Suprapubic skin (tissue), 3 donors: ENCODE measurements around the gene MYO18B.

Source experiments
- CTCF ChIP-seq, 2 donors: fragments of 200-600 bp in 1 of 2; fragments of 450-650 bp in 1 of 2; sonication (generic) in 1 of 2; IDR thresholded peaks; one replicate each; pipeline ENCODE4 v1.5.1; 2016 to 2019; ENCODE audit warnings: antibody characterized with exemption in 2 of 2, mild to moderate bottlenecking in 1 of 2, moderate library complexity in 1 of 2
- EP300 ChIP-seq: sonication (generic); formaldehyde crosslinking; IDR thresholded peaks from one replicate; pipeline ENCODE4 v1.6.1; 2017; ENCODE audit warnings: antibody characterized with exemption
- POLR2A ChIP-seq, 2 donors: fragments of 450-650 bp; IDR thresholded peaks; one replicate each; pipeline ENCODE4 v1.6.1; 2017; ENCODE audit warnings: antibody characterized with exemption in 2 of 2, mild to moderate bottlenecking in 2 of 2, moderate library complexity in 2 of 2

- TF ChIP-seq CTCF (IDR thresholded peaks at IDR 0.05) (no peak), POLR2A (IDR thresholded peaks at IDR 0.05) (no peak), EP300 (no peak)
Measured at GRCh38 chr22:26019596-26019995, 277.6 kb downstream of the MYO18B start.
